AG10803 (cell line): ENCODE data around the gene KISS1.

ENCODE experiments used
- DNase-seq: peaks from one replicate; pipeline ENCODE4 v3.0.0; 2010; ENCODE audit warnings: low read depth
- H3K4me3 ChIP-seq: 2 replicates; pipeline ENCODE4 v1.5.1; 2011; ENCODE audit warnings: mild to moderate bottlenecking, low read length, control low read depth
- CTCF ChIP-seq: conservative IDR thresholded peaks from 2 replicates; pipeline ENCODE4 v1.5.1; 2011; ENCODE audit warnings: mild to moderate bottlenecking, low read length, control low read depth, inconsistent platforms

The KISS1 gene

GRCh38 chr1:204216880-204217647, 20.8 kb upstream of the KISS1 start:
- TF ChIP-seq CTCF, result no peak
- H3K4me3 ChIP-seq, result no peak overlapping the region
- no peak for DNase-seq

GRCh38 chr1:204216236-204216635, 19.9 kb upstream of the KISS1 start:
- TF ChIP-seq CTCF, result no peak
- H3K4me3 ChIP-seq, result no peak overlapping the region
- no peak for DNase-seq

GRCh38 chr1:204213668-204214662, 17.7 kb upstream of the KISS1 start, which contains the start of gene GOLT1A:
Gene GOLT1A (minus strand): TSS chr1:204213988. CDS start chr1:204213906, 82 bp downstream.
- DNase-seq, result peak; percentile 84
- peak; percentile 91 for TF ChIP-seq CTCF
- no peak within 1 kb of the TSS for H3K4me3 ChIP-seq

DNA sequence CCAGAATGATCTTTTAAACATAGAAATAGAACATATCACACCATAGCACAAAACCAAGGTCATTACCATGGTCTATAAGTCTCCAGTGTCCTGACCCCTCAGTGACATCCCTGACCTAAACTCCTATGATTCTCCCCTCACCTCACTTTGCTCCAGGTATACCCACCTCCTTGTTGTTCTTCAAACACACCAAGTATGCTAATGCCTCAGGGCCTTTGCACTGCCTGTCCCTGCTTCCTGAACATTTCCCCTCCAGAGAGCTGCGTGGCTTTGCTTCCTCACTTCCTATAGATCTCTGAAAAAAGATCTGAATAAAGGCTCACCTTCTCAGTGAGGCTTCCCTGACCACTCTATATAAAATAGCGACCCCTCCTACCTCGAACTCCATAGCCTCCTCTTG, 16.4 kb upstream of the KISS1 start:
- TF ChIP-seq CTCF, result no peak
- DNase-seq, result no peak
- no peak overlapping the region for H3K4me3 ChIP-seq

- no peak for TF ChIP-seq CTCF
- H3K4me3 ChIP-seq, result no peak overlapping the region
- no peak for DNase-seq
Observed at GRCh38 chr1:204211046-204211445, 14.8 kb upstream of the KISS1 start.

GRCh38 chr1:204207136-204207616, 10.9 kb upstream of the KISS1 start:
- no peak for DNase-seq
- H3K4me3 ChIP-seq, result no peak overlapping the region
- TF ChIP-seq CTCF, result peak; percentile 82
